Measurements from ENCODE around the gene WDR26.

The WDR26 gene

GRCh38 chr1:224425279-224425884 is 9.2 kb downstream of the WDR26 start:
- Histone ChIP-seq H3K4me3 (ENCODE audit: low read length) (no peak overlapping the region), H3K36me3 (ENCODE audit: insufficient read depth, low read length) (peaks cover 98% of the 10 kb centered on the region), H3K9me3 (ENCODE audit: insufficient read depth, low read depth, low read length) (no peaks in the 10 kb centered on the region), H3K4me1 (ENCODE audit: insufficient read depth, low read length) (peaks cover under 1% of the 10 kb centered on the region; the same call in 1 of the 2 replicates), H3K27me3 (ENCODE audit: insufficient read depth, low read length) (no peaks in the 10 kb centered on the region), H3K9ac (ENCODE audit: low read depth, low read length) (no peak overlapping the region), H3K27ac (ENCODE audit: low read depth, low read length) (no peak overlapping the region)
- WGBS, result 92% methylated on average over 5 of the region's 6 CpGs

- no peak overlapping the region for H3K9ac ChIP-seq (ENCODE audit: low read depth, low read length)
- no peak overlapping the region for H3K27ac ChIP-seq (ENCODE audit: low read depth, low read length)
These were observed 14.5 kb downstream of the WDR26 start for GRCh38 chr1:224420106-224420505.

GRCh38 chr1:224411766-224412165 is 22.8 kb downstream of the WDR26 start:
- peaks cover 88% of the 10 kb centered on the region for H3K36me3 ChIP-seq (ENCODE audit: insufficient read depth, low read length)
- H3K4me3 ChIP-seq (ENCODE audit: low read length), result no peak overlapping the region

More at GRCh38 chr1:224420106-224420505, 14.5 kb downstream of the WDR26 start:
- no peak overlapping the region for H3K4me3 ChIP-seq (ENCODE audit: low read length)
- H3K4me1 ChIP-seq (ENCODE audit: insufficient read depth, low read length), result no peaks in the 10 kb centered on the region
- H3K36me3 ChIP-seq (ENCODE audit: insufficient read depth, low read length), result peaks cover 97% of the 10 kb centered on the region
- H3K27me3 ChIP-seq (ENCODE audit: insufficient read depth, low read length), result no peaks in the 10 kb centered on the region
- no peaks in the 10 kb centered on the region for H3K9me3 ChIP-seq (ENCODE audit: insufficient read depth, low read depth, low read length)

GRCh38 chr1:224408294-224408590 is 26.4 kb downstream of the WDR26 start:
- no peaks in the 10 kb centered on the region for H3K27me3 ChIP-seq (ENCODE audit: insufficient read depth, low read length)
- peaks cover 94% of the 10 kb centered on the region for H3K36me3 ChIP-seq (ENCODE audit: insufficient read depth, low read length)
- no peaks in the 10 kb centered on the region for H3K9me3 ChIP-seq (ENCODE audit: insufficient read depth, low read depth, low read length)
- H3K4me1 ChIP-seq (ENCODE audit: insufficient read depth, low read length), result no peaks in the 10 kb centered on the region
- H3K4me3 ChIP-seq (ENCODE audit: low read length), result no peak overlapping the region
- WGBS, result 93% methylated on average over 1 of the region's 1 CpG
- H3K9ac ChIP-seq (ENCODE audit: low read depth, low read length), result no peak overlapping the region
- no peak overlapping the region for H3K27ac ChIP-seq (ENCODE audit: low read depth, low read length)

More at GRCh38 chr1:224411766-224412165, 22.8 kb downstream of the WDR26 start:
- Histone ChIP-seq H3K27me3 (ENCODE audit: insufficient read depth, low read length) (no peaks in the 10 kb centered on the region), H3K27ac (ENCODE audit: low read depth, low read length) (no peak overlapping the region), H3K4me1 (ENCODE audit: insufficient read depth, low read length) (no peaks in the 10 kb centered on the region), H3K9me3 (ENCODE audit: insufficient read depth, low read depth, low read length) (no peaks in the 10 kb centered on the region), H3K9ac (ENCODE audit: low read depth, low read length) (no peak overlapping the region)
- 100% methylated on average over 1 of the region's 1 CpG for WGBS

- no peaks in the 10 kb centered on the region for H3K4me1 ChIP-seq (ENCODE audit: insufficient read depth, low read length)
- no peaks in the 10 kb centered on the region for H3K27me3 ChIP-seq (ENCODE audit: insufficient read depth, low read length)
- H3K27ac ChIP-seq (ENCODE audit: low read depth, low read length), result no peak overlapping the region
- no peaks in the 10 kb centered on the region for H3K9me3 ChIP-seq (ENCODE audit: insufficient read depth, low read depth, low read length)
- peaks cover 94% of the 10 kb centered on the region for H3K36me3 ChIP-seq (ENCODE audit: insufficient read depth, low read length)
- no peak overlapping the region for H3K4me3 ChIP-seq (ENCODE audit: low read length)
- WGBS, result 94% methylated on average over 7 of the region's 7 CpGs
- H3K9ac ChIP-seq (ENCODE audit: low read depth, low read length), result no peak overlapping the region
These were observed 26.9 kb downstream of the WDR26 start for GRCh38 chr1:224407571-224408293.

- Histone ChIP-seq H3K9ac (ENCODE audit: low read depth, low read length) (no peak overlapping the region), H3K4me3 (ENCODE audit: low read length) (no peak overlapping the region), H3K27ac (ENCODE audit: low read depth, low read length) (0 out of 2 replicates have a peak overlapping the region, but pooled peaks have one; percentile 43)
These were observed 28.4 kb downstream of the WDR26 start for GRCh38 chr1:224406216-224406615.

GRCh38 chr1:224405604-224405970 is 29.0 kb downstream of the WDR26 start:
- H3K9ac ChIP-seq (ENCODE audit: low read depth, low read length), result no peak overlapping the region
- no peaks in the 10 kb centered on the region for H3K4me1 ChIP-seq (ENCODE audit: insufficient read depth, low read length)
- 86% methylated on average over 2 of the region's 2 CpGs for WGBS
- H3K27me3 ChIP-seq (ENCODE audit: insufficient read depth, low read length), result no peaks in the 10 kb centered on the region
- H3K4me3 ChIP-seq (ENCODE audit: low read length), result no peak overlapping the region
- no peaks in the 10 kb centered on the region for H3K9me3 ChIP-seq (ENCODE audit: insufficient read depth, low read depth, low read length)
- peaks cover 94% of the 10 kb centered on the region for H3K36me3 ChIP-seq (ENCODE audit: insufficient read depth, low read length)
- no peak overlapping the region for H3K27ac ChIP-seq (ENCODE audit: low read depth, low read length)

More at GRCh38 chr1:224406216-224406615, 28.4 kb downstream of the WDR26 start:
- Histone ChIP-seq H3K4me1 (ENCODE audit: insufficient read depth, low read length) (no peaks in the 10 kb centered on the region), H3K36me3 (ENCODE audit: insufficient read depth, low read length) (peaks cover 94% of the 10 kb centered on the region), H3K9me3 (ENCODE audit: insufficient read depth, low read depth, low read length) (no peaks in the 10 kb centered on the region), H3K27me3 (ENCODE audit: insufficient read depth, low read length) (no peaks in the 10 kb centered on the region)

- H3K27me3 ChIP-seq (ENCODE audit: insufficient read depth, low read length), result no peaks in the 10 kb centered on the region
- no peaks in the 10 kb centered on the region for H3K4me1 ChIP-seq (ENCODE audit: insufficient read depth, low read length)
- H3K4me3 ChIP-seq (ENCODE audit: low read length), result no peak overlapping the region
- H3K9ac ChIP-seq (ENCODE audit: low read depth, low read length), result no peak overlapping the region
- H3K9me3 ChIP-seq (ENCODE audit: insufficient read depth, low read depth, low read length), result no peaks in the 10 kb centered on the region
- no peak overlapping the region for H3K27ac ChIP-seq (ENCODE audit: low read depth, low read length)
- H3K36me3 ChIP-seq (ENCODE audit: insufficient read depth, low read length), result peaks cover 92% of the 10 kb centered on the region
- 100% methylated on average over 2 of the region's 3 CpGs for WGBS
These were observed 29.5 kb downstream of the WDR26 start for GRCh38 chr1:224404916-224405603.

- WGBS, result no CpG with 5 or more reads among the region's 1 CpG
- no peak overlapping the region for H3K4me3 ChIP-seq (ENCODE audit: low read length)
- no peak overlapping the region for H3K9ac ChIP-seq (ENCODE audit: low read depth, low read length)
- H3K27ac ChIP-seq (ENCODE audit: low read depth, low read length), result no peak overlapping the region
- no peaks in the 10 kb centered on the region for H3K9me3 ChIP-seq (ENCODE audit: insufficient read depth, low read depth, low read length)
- H3K27me3 ChIP-seq (ENCODE audit: insufficient read depth, low read length), result no peaks in the 10 kb centered on the region
- peaks cover 94% of the 10 kb centered on the region for H3K36me3 ChIP-seq (ENCODE audit: insufficient read depth, low read length)
- H3K4me1 ChIP-seq (ENCODE audit: insufficient read depth, low read length), result no peaks in the 10 kb centered on the region
These were observed 32.0 kb downstream of the WDR26 start for GRCh38 chr1:224402472-224403036.

GRCh38 chr1:224399887-224400286 is 34.7 kb downstream of the WDR26 start:
- H3K4me1 ChIP-seq (ENCODE audit: insufficient read depth, low read length), result no peaks in the 10 kb centered on the region
- peaks cover 98% of the 10 kb centered on the region for H3K36me3 ChIP-seq (ENCODE audit: insufficient read depth, low read length)
- H3K27me3 ChIP-seq (ENCODE audit: insufficient read depth, low read length), result no peaks in the 10 kb centered on the region
- WGBS, result 91% methylated on average over 1 of the region's 1 CpG
- H3K9ac ChIP-seq (ENCODE audit: low read depth, low read length), result no peak overlapping the region
- no peak overlapping the region for H3K4me3 ChIP-seq (ENCODE audit: low read length)
- H3K9me3 ChIP-seq (ENCODE audit: insufficient read depth, low read depth, low read length), result no peaks in the 10 kb centered on the region
- H3K27ac ChIP-seq (ENCODE audit: low read depth, low read length), result no peak overlapping the region

GRCh38 chr1:224393294-224393693 is 41.3 kb downstream of the WDR26 start:
- Histone ChIP-seq H3K4me3 (ENCODE audit: low read length) (no peak overlapping the region), H3K36me3 (ENCODE audit: insufficient read depth, low read length) (peaks cover 97% of the 10 kb centered on the region), H3K4me1 (ENCODE audit: insufficient read depth, low read length) (no peaks in the 10 kb centered on the region), H3K9ac (ENCODE audit: low read depth, low read length) (no peak overlapping the region), H3K27me3 (ENCODE audit: insufficient read depth, low read length) (no peaks in the 10 kb centered on the region), H3K27ac (ENCODE audit: low read depth, low read length) (no peak overlapping the region), H3K9me3 (ENCODE audit: insufficient read depth, low read depth, low read length) (no peaks in the 10 kb centered on the region)
- WGBS, result no CpG with 5 or more reads among the region's 3 CpGs

Measured in HUES64 (cell line).